ENCODE data around the gene DIP2B. TPM values are rescaled to one million over a fixed set of nuclear protein-coding genes. Genes with fewer than 3 reads are reported as not detected.

Gene DIP2B
- total RNA-seq, 1 experiment from 2014 or later = 29.4 TPM

DNA sequence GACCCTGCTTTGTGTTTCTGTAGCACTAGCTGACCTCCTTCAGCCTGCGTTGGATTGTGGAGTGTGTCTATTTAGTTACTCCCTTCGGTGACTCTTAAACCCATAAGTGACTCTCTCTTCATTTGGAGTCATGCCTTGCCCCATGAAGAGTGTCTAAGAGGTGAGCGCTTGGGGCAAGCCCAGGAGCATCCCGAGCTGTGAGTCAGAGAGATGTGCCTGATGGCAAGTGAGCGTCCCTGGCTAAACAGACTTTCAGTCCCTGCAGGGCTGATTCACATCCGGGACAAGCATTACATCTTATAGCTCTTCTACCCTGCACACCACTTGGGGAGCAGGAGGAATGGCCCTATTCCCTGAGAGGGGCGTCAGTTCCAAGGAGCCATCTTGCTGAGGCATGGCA is 234.8 kb downstream of the DIP2B start:
- Histone ChIP-seq H3K9me2 (ENCODE audit: insufficient read depth) (no peaks in the 10 kb centered on the region), H3K27me3 (ENCODE audit: insufficient read depth, low read depth) (no peaks in the 10 kb centered on the region), H3K36me3 (ENCODE audit: low read depth) (peaks cover 14% of the 10 kb centered on the region; the same call in 1 of the 2 replicates), H3K27ac (no peak overlapping the region), H3K4me2 (no peak overlapping the region), H3K4me3 (no peak overlapping the region), H2AFZ (no peak overlapping the region), H3K79me2 (ENCODE audit: low read depth) (no peaks in the 10 kb centered on the region), H4K20me1 (ENCODE audit: insufficient read depth) (no peaks in the 10 kb centered on the region), H3K4me1 (replicated peaks; ENCODE audit: insufficient read depth) (no peaks in the 10 kb centered on the region), H3F3A (ENCODE audit: insufficient read depth, low read depth) (no peaks in the 10 kb centered on the region), H3K9me3 (ENCODE audit: insufficient read depth, low read depth) (no peaks in the 10 kb centered on the region)
- ChIA-PET CTCF (no interaction called here), POLR2A (ENCODE audit: unreplicated experiment) (interaction anchor here (0.5 kb wide), 1 partner anchor 25 kb away, joined by 3 read pairs; no protein-coding TSS in a partner anchor)
- no TSS peak for BruUV-seq (replicated peaks)
- no peak for DNase-seq
- TF ChIP-seq EZH2 (IDR thresholded peaks at IDR 0.05; ENCODE audit: low read depth) (no peak), CTCF (conservative IDR thresholded peaks at IDR 0.05) (no peak)
- intact Hi-C loops (cut with micrococcal nuclease; ENCODE audit: unreplicated experiment) = no loop called here

DNA sequence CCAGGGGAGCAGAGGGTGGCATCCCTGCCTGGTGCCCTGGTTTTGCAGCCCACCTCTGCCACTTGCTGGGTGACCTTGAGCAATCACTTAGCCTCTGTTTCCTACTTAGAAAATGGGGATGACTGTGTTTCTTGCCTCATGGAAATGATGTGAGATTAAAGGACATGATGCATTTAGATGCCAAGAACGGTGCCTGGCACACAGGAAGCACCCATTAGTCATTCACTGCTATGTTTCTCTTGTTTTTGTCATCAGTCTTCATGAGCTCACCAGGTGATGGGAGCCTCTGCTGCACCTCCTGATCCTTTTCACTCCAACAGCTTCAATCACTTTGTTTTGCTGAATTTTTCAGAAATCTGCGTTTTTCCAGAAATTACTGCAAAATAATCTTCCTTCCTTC is 235.5 kb downstream of the DIP2B start:
- Histone ChIP-seq H3K4me1 (replicated peaks; ENCODE audit: insufficient read depth) (no peaks in the 10 kb centered on the region), H3K36me3 (ENCODE audit: low read depth) (peaks cover 14% of the 10 kb centered on the region; the same call in 1 of the 2 replicates), H3K27ac (no peak overlapping the region), H3K27me3 (ENCODE audit: insufficient read depth, low read depth) (no peaks in the 10 kb centered on the region), H3F3A (ENCODE audit: insufficient read depth, low read depth) (no peaks in the 10 kb centered on the region), H2AFZ (no peak overlapping the region), H3K79me2 (ENCODE audit: low read depth) (no peaks in the 10 kb centered on the region), H4K20me1 (ENCODE audit: insufficient read depth) (no peaks in the 10 kb centered on the region), H3K4me3 (no peak overlapping the region), H3K4me2 (no peak overlapping the region), H3K9me2 (ENCODE audit: insufficient read depth) (no peaks in the 10 kb centered on the region), H3K9me3 (ENCODE audit: insufficient read depth, low read depth) (no peaks in the 10 kb centered on the region)
- ChIA-PET POLR2A (ENCODE audit: unreplicated experiment) (interaction anchor here (0.6 kb wide), 1 partner anchor 297 kb away, joined by 4 read pairs; no protein-coding TSS in a partner anchor), CTCF (no interaction called here)
- no TSS peak for BruUV-seq (replicated peaks)
- no peak for DNase-seq
- TF ChIP-seq EZH2 (IDR thresholded peaks at IDR 0.05; ENCODE audit: low read depth) (no peak), CTCF (conservative IDR thresholded peaks at IDR 0.05) (no peak)
- intact Hi-C loops (cut with micrococcal nuclease; ENCODE audit: unreplicated experiment) = no loop called here

DNA sequence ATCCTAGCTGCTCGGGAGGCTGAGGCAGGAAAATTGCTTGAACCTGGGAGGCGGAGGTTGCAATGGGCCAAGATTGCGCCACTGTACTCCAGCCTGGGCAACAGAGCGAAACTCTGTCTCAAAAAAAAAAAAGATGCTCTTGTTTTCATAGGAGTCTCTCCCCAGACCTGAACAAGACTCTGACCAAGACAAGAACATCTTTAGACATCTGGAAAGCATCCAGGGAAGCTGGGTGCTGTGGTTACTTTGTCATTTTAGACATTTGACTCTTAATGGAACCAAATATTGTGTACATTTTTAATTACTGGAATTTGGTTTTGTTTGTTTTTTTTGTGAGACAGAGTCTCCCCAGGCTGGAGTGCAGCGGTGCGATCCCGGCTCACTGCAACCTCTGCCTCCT is 238.0 kb downstream of the DIP2B start:
- Histone ChIP-seq H3K27me3 (ENCODE audit: insufficient read depth, low read depth) (no peaks in the 10 kb centered on the region), H3F3A (ENCODE audit: insufficient read depth, low read depth) (no peaks in the 10 kb centered on the region), H2AFZ (no peak overlapping the region), H3K27ac (no peak overlapping the region), H3K4me2 (no peak overlapping the region), H3K4me3 (no peak overlapping the region), H3K79me2 (ENCODE audit: low read depth) (no peaks in the 10 kb centered on the region), H3K36me3 (ENCODE audit: low read depth) (peaks cover 10% of the 10 kb centered on the region; the same call in 1 of the 2 replicates), H4K20me1 (ENCODE audit: insufficient read depth) (no peaks in the 10 kb centered on the region), H3K9me2 (ENCODE audit: insufficient read depth) (no peaks in the 10 kb centered on the region), H3K4me1 (replicated peaks; ENCODE audit: insufficient read depth) (no peaks in the 10 kb centered on the region), H3K9me3 (ENCODE audit: insufficient read depth, low read depth) (no peaks in the 10 kb centered on the region)
- POLR2A ChIA-PET (ENCODE audit: unreplicated experiment) = no interaction called here
- no TSS peak for BruUV-seq (replicated peaks)
- no peak for DNase-seq
- no peak for TF ChIP-seq EZH2 (IDR thresholded peaks at IDR 0.05; ENCODE audit: low read depth)
- TF ChIP-seq CTCF (conservative IDR thresholded peaks at IDR 0.05) = no peak
- intact Hi-C loops (cut with micrococcal nuclease; ENCODE audit: unreplicated experiment) = no loop called here
- CTCF ChIA-PET = no interaction called here

Data from PC-9 (cell line).